ENCODE results near the gene TMEM138. TPM values are rescaled to one million over a fixed set of nuclear protein-coding genes. Genes with fewer than 3 reads are reported as not detected.

TMEM138 gene
- total RNA-seq, 1 donor from 2014 or later, result 38.8 TPM

DNA sequence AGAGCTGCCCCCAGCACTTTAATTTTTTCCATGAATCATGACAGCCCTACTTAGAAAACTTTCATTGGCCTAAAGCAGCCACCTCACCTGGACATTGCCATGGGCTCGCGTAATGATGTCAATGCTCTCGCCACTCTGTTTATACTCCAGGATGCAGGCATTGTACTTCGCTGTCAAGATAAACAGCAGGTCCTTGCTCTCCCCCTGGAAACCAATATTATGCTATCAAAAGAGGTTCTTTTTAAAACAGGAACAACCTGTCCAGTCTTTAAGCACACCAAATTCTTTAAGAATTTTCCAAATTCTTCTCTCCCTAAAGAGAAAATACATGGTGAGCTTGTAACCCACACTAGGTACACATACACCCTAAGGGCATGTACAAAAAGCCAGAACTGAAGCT is 32.3 kb upstream of the TMEM138 start:
- TF ChIP-seq, protein P1, sequence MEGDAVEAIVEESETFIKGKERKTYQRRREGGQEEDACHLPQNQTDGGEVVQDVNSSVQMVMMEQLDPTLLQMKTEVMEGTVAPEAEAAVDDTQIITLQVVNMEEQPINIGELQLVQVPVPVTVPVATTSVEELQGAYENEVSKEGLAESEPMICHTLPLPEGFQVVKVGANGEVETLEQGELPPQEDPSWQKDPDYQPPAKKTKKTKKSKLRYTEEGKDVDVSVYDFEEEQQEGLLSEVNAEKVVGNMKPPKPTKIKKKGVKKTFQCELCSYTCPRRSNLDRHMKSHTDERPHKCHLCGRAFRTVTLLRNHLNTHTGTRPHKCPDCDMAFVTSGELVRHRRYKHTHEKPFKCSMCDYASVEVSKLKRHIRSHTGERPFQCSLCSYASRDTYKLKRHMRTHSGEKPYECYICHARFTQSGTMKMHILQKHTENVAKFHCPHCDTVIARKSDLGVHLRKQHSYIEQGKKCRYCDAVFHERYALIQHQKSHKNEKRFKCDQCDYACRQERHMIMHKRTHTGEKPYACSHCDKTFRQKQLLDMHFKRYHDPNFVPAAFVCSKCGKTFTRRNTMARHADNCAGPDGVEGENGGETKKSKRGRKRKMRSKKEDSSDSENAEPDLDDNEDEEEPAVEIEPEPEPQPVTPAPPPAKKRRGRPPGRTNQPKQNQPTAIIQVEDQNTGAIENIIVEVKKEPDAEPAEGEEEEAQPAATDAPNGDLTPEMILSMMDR (IDR thresholded peaks at IDR 0.05; ENCODE audit: insufficient read depth, low read length, poor library complexity, severe bottlenecking), result no peak
- DNase-seq (ENCODE audit: low read depth), result no peak
- H3K27me3 ChIP-seq (ENCODE audit: control insufficient read depth, insufficient read depth, low read length), result no peaks in the 10 kb centered on the region
- H3K36me3 ChIP-seq (ENCODE audit: control insufficient read depth, insufficient read depth, low read length), result peaks cover 1% of the 10 kb centered on the region
- no peak overlapping the region for H3K4me3 ChIP-seq (ENCODE audit: low read depth, low read length)

DNA sequence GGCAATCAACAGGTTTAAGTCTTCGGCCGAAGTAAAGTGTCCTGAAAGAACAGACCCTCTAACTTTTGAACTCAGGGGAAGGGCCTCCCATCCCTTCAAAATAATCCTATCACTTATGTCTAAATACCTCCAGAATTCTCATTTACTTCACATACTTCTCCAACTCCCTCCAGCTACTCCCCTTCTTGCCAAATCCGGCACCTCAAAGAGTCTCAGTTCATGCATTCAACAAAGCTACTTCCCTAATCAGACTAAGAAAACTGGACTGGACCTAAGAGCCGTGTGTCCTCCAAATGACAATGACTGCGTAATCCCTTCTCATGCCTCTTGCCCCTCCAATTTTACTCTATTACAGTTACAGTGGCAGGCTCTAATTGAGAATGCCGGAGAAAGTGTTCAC is 30.5 kb upstream of the TMEM138 start:
- DNase-seq (ENCODE audit: low read depth), result no peak
- TF ChIP-seq, protein P1 (IDR thresholded peaks at IDR 0.05; ENCODE audit: insufficient read depth, low read length, poor library complexity, severe bottlenecking), result no peak
- peak overlapping the region; percentile 97 for H3K4me3 ChIP-seq (ENCODE audit: low read depth, low read length)
- H3K36me3 ChIP-seq (ENCODE audit: control insufficient read depth, insufficient read depth, low read length), result peaks cover 1% of the 10 kb centered on the region
- H3K27me3 ChIP-seq (ENCODE audit: control insufficient read depth, insufficient read depth, low read length), result no peaks in the 10 kb centered on the region

DNA sequence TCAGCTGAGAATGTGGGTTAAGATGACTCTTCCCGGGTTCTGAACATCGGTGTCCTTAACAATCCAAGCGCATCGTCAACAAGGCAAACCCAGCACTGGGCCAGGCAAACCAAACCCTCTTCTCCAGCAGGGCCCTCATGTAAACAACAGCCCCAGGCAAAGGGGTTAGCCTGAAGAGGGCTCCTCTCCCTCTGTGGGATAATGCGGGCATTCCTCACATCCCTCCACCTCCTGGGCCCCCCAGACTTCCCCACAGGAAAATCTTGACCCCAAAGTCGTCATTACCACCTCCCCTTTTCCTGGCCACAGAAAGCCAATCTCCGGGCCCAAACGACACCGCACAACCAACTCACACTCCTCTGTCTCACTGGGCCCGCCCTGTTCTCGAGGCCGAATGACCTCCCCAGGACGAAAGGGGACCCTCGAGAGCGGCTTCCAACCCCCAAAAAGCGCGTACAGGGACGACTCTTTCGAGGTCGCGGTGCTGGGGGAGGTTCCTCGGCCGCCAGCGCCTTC is 29.8 kb upstream of the TMEM138 start:
- no peak for DNase-seq (ENCODE audit: low read depth)

DNA sequence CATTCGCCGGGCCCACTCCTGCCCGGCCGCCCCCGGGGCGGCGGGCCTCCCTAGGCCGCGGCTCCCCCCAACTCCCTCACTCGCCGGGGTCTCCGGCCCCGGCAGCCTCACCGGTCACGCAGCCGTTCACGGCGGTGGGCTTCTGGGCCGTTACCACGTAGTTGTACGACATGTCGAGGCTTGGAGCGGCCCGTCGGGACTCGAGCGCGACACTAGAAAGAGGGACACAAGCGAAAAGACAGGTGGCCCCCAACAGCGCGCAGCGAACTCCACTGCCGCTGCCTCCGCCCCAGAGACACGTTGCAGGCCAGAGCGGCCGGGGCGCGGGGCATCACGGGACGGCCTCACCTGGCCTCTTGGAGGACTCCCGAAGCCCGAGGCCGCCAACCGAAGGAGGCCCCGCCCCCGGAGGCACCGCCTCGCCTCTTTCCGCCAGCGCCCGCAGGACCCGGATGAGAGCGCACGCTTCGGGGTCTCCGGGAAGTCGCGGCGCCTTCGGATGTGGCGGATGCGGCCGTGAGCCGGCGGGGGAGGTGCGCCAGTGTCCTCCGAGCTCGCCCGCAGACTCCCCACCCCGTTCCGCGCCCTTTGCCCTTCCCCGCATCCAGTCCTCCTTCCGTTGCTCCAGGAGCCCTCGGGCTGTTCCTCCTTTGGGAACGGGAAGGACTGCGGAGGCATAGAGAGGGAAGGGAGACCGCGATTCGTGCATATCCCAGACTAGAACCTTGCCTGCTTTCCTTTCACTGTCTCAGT is 29.2 kb upstream of the TMEM138 start, which contains the start of the genes DDB1 and TKFC:
TSS of gene DDB1 (minus strand) at position 309 of the 753 bp plus-strand sequence. CDS start at position 172, 137 bp downstream.
TSS of gene TKFC (plus strand) at position 432 of the 753 bp plus-strand sequence. CDS start 1,501 bp downstream, outside the sequence.
- Histone ChIP-seq H3K27me3 (ENCODE audit: control insufficient read depth, insufficient read depth, low read length) (no peaks in the 10 kb centered on the region), H3K4me3 (ENCODE audit: low read depth, low read length) (peak within 1 kb of the TSS; percentile 97), H3K36me3 (ENCODE audit: control insufficient read depth, insufficient read depth, low read length) (peaks cover 1% of the 10 kb centered on the region)
- peak; percentile 60 for DNase-seq (ENCODE audit: low read depth)
- TF ChIP-seq, protein P1 (IDR thresholded peaks at IDR 0.05; ENCODE audit: insufficient read depth, low read length, poor library complexity, severe bottlenecking), result no peak

More for the DNA sequence above, 29.8 kb upstream of the TMEM138 start:
- H3K27me3 ChIP-seq (ENCODE audit: control insufficient read depth, insufficient read depth, low read length), result no peaks in the 10 kb centered on the region
- peak overlapping the region; percentile 97 for H3K4me3 ChIP-seq (ENCODE audit: low read depth, low read length)
- peaks cover 1% of the 10 kb centered on the region for H3K36me3 ChIP-seq (ENCODE audit: control insufficient read depth, insufficient read depth, low read length)
- TF ChIP-seq, protein P1 (IDR thresholded peaks at IDR 0.05; ENCODE audit: insufficient read depth, low read length, poor library complexity, severe bottlenecking), result peak; percentile 4

DNA sequence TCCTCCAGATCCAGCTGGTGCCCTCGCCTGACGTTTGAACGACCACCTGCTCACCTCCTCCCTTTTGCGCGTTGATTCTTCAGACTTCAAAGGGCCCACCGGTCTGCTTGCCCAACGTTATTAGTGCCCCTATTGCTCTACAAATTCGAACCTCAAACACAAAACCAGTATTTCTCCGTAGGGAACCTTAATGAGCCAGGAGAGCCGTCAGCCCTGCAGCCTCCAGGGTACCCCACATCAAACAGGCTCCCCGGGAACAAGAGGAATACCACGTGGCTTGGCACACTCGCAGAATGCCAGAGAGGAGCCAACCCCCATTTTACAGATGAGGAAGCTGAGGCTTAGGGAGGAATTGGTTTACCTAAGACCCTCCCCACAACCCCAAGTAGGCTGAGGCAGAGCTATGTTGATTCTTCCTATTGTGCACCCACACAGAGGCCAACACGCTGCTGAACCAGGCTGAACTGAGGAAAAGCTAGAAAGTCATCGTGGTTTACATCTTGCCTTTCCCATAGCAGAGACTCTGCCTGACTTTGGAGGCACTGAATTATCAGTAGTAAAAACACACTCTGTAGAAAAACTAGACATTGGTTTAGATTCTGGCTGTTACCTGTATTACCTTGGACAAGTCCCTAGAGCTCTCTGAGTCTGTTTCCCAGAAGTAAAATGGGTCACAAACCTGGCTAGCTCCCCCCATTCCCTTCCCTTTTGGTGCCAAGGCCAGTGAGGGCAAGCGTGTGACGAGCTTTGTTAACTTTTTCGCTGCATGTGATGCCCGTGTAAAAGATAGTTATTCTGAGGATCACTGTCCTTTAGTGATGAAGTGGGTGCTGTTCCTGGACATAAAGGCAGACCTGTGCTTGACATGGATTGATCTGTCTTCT is 28.4 kb upstream of the TMEM138 start:
- peaks cover 1% of the 10 kb centered on the region for H3K36me3 ChIP-seq (ENCODE audit: control insufficient read depth, insufficient read depth, low read length)
- TF ChIP-seq, protein P1 (IDR thresholded peaks at IDR 0.05; ENCODE audit: insufficient read depth, low read length, poor library complexity, severe bottlenecking), result no peak
- no peak for DNase-seq (ENCODE audit: low read depth)
- H3K4me3 ChIP-seq (ENCODE audit: low read depth, low read length), result peak overlapping the region; percentile 97
- H3K27me3 ChIP-seq (ENCODE audit: control insufficient read depth, insufficient read depth, low read length), result no peaks in the 10 kb centered on the region
